C4-2B (cell line): Measurements from ENCODE around the gene CEP85L.

Source experiments
- ZFX ChIP-seq: fragments of 450-650 bp; IDR thresholded peaks from 2 replicates; pipeline ENCODE4 v1.6.1; 2017
- TF ChIP-seq, protein P1 (sequence below): fragments of 450-650 bp; conservative IDR thresholded peaks from 2 replicates; pipeline ENCODE4 v1.5.1; 2017; ENCODE audit warnings: mild to moderate bottlenecking

DNA sequence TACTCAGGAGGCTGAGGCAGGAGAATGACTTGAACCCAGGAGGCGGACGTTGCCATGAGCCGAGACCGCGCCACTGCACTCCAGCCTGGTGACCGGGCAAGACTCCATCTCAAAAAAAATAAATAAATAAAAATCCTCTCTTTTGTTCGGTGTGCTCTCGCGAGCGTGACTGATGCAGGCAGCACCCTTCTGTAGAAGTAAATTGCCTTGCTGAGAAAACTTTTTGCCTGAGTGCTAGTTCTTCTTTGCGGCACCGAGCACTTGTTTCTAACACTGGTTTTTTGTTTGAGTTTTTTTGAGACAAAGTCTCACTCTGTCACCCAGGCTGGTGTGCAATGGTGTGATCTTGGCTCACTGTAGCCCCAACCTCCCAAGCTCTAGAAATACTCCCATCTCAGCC lies 72.8 kb downstream of the CEP85L start:
- TF ChIP-seq, protein P1, sequence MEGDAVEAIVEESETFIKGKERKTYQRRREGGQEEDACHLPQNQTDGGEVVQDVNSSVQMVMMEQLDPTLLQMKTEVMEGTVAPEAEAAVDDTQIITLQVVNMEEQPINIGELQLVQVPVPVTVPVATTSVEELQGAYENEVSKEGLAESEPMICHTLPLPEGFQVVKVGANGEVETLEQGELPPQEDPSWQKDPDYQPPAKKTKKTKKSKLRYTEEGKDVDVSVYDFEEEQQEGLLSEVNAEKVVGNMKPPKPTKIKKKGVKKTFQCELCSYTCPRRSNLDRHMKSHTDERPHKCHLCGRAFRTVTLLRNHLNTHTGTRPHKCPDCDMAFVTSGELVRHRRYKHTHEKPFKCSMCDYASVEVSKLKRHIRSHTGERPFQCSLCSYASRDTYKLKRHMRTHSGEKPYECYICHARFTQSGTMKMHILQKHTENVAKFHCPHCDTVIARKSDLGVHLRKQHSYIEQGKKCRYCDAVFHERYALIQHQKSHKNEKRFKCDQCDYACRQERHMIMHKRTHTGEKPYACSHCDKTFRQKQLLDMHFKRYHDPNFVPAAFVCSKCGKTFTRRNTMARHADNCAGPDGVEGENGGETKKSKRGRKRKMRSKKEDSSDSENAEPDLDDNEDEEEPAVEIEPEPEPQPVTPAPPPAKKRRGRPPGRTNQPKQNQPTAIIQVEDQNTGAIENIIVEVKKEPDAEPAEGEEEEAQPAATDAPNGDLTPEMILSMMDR: no peak
- TF ChIP-seq ZFX: no peak
